ENCODE measurements around the gene IGFBP5. TPM values are rescaled to one million over a fixed set of nuclear protein-coding genes. Genes with fewer than 3 reads are reported as not detected.

IGFBP5 gene
- total and polyA plus RNA-seq, 10 of the 15 experiments (the other 5 are each of a cell fraction or from before 2014, with no cell fraction given) = 2.8 TPM; not detected in 9

GRCh38 chr2:216690456-216690852 is 4.9 kb downstream of the IGFBP5 start (continued):
- TF ChIP-seq CUX1 (IDR thresholded peaks at IDR 0.05; ENCODE audit: insufficient replicate concordance, low read depth, low read length) (no peak), SUZ12 (IDR thresholded peaks at IDR 0.05; ENCODE audit: unreplicated experiment) (no peak), HDAC2 (IDR thresholded peaks at IDR 0.05) (no peak), CBFB (IDR thresholded peaks at IDR 0.05; ENCODE audit: low read depth) (no peak)
- TF ChIP-seq, protein P1, sequence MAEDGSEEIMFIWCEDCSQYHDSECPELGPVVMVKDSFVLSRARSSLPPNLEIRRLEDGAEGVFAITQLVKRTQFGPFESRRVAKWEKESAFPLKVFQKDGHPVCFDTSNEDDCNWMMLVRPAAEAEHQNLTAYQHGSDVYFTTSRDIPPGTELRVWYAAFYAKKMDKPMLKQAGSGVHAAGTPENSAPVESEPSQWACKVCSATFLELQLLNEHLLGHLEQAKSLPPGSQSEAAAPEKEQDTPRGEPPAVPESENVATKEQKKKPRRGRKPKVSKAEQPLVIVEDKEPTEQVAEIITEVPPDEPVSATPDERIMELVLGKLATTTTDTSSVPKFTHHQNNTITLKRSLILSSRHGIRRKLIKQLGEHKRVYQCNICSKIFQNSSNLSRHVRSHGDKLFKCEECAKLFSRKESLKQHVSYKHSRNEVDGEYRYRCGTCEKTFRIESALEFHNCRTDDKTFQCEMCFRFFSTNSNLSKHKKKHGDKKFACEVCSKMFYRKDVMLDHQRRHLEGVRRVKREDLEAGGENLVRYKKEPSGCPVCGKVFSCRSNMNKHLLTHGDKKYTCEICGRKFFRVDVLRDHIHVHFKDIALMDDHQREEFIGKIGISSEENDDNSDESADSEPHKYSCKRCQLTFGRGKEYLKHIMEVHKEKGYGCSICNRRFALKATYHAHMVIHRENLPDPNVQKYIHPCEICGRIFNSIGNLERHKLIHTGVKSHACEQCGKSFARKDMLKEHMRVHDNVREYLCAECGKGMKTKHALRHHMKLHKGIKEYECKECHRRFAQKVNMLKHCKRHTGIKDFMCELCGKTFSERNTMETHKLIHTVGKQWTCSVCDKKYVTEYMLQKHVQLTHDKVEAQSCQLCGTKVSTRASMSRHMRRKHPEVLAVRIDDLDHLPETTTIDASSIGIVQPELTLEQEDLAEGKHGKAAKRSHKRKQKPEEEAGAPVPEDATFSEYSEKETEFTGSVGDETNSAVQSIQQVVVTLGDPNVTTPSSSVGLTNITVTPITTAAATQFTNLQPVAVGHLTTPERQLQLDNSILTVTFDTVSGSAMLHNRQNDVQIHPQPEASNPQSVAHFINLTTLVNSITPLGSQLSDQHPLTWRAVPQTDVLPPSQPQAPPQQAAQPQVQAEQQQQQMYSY (CRISPR knock-in tag; IDR thresholded peaks at IDR 0.05) = no peak
- TF ChIP-seq, protein P2, sequence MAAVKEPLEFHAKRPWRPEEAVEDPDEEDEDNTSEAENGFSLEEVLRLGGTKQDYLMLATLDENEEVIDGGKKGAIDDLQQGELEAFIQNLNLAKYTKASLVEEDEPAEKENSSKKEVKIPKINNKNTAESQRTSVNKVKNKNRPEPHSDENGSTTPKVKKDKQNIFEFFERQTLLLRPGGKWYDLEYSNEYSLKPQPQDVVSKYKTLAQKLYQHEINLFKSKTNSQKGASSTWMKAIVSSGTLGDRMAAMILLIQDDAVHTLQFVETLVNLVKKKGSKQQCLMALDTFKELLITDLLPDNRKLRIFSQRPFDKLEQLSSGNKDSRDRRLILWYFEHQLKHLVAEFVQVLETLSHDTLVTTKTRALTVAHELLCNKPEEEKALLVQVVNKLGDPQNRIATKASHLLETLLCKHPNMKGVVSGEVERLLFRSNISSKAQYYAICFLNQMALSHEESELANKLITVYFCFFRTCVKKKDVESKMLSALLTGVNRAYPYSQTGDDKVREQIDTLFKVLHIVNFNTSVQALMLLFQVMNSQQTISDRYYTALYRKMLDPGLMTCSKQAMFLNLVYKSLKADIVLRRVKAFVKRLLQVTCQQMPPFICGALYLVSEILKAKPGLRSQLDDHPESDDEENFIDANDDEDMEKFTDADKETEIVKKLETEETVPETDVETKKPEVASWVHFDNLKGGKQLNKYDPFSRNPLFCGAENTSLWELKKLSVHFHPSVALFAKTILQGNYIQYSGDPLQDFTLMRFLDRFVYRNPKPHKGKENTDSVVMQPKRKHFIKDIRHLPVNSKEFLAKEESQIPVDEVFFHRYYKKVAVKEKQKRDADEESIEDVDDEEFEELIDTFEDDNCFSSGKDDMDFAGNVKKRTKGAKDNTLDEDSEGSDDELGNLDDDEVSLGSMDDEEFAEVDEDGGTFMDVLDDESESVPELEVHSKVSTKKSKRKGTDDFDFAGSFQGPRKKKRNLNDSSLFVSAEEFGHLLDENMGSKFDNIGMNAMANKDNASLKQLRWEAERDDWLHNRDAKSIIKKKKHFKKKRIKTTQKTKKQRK (IDR thresholded peaks at IDR 0.05; ENCODE audit: low read depth, low read length) = no peak

Measured in GM12878 (cell line).